Gastrocnemius medialis (tissue), 4 donors: ENCODE measurements around the gene TERB1. TPM values are rescaled to one million over a fixed set of nuclear protein-coding genes. Genes with fewer than 3 reads are reported as not detected.

Source experiments
- ATAC-seq, 2 donors: fragments of 150-250 bp; one replicate each; pipeline ENCODE4 v1.9.1; 2016
- DNase-seq, 2 donors: peaks; one replicate each; pipeline ENCODE4 v3.0.0-alpha.2; 2019
- H3K27ac ChIP-seq, 4 donors: fragments of 200-600 bp; sonication (generic); 1 replicate in 1 of 4; 2 replicates in 3 of 4; pipeline ENCODE4 v1.5.1; 2016 to 2018; ENCODE audit warnings: mild to moderate bottlenecking in 2 of 4, moderate library complexity in 1 of 4
- H3K27me3 ChIP-seq, 3 donors: fragments of 200-600 bp; sonication (generic) in 2 of 3; 1 replicate in 1 of 3; 2 replicates in 2 of 3; pipeline versions ENCODE4 v1.5.1 to v1.6.0; 2016 to 2019; ENCODE audit warnings: mild to moderate bottlenecking in 1 of 3, moderate library complexity in 1 of 3
- H3K36me3 ChIP-seq, 2 donors: fragments of 200-600 bp; sonication (generic) in 1 of 2; one replicate each; pipeline ENCODE4 v1.5.1; 2017 to 2018
- H3K4me1 ChIP-seq, 2 donors: fragments of 200-600 bp; sonication (generic) in 1 of 2; one replicate each; pipeline ENCODE4 v1.5.1; 2016 to 2017; ENCODE audit warnings: mild to moderate bottlenecking in 2 of 2
- H3K4me3 ChIP-seq, 4 donors: fragments of 200-600 bp; sonication (generic) in 3 of 4; 1 replicate in 1 of 4; 2 replicates in 3 of 4; pipeline ENCODE4 v1.5.1; 2016 to 2019; ENCODE audit warnings: mild to moderate bottlenecking in 2 of 4
- H3K9me3 ChIP-seq, 3 donors: fragments of 200-600 bp; sonication (generic) in 2 of 3; 1 replicate in 1 of 3; 2 replicates in 2 of 3; pipeline ENCODE4 v1.5.1; 2016 to 2019
- CTCF ChIP-seq, 5 experiments: fragments of 450-650 bp in 3 of 5; fragments of 200-600 bp in 2 of 5; sonication (generic) in 2 of 5; IDR thresholded peaks in 4 of 5; conservative IDR thresholded peaks in 1 of 5; 1 replicate in 4 of 5; 2 replicates in 1 of 5; pipeline ENCODE4 v1.5.1; 2016 to 2019; ENCODE audit warnings: antibody characterized with exemption in 5 of 5, mild to moderate bottlenecking in 3 of 5, moderate library complexity in 3 of 5
- POLR2A ChIP-seq, 2 donors: fragments of 450-650 bp; IDR thresholded peaks; one replicate each; pipeline ENCODE4 v1.6.1; 2017; ENCODE audit warnings: antibody characterized with exemption in 2 of 2, mild to moderate bottlenecking in 2 of 2, moderate library complexity in 2 of 2
- in situ Hi-C, 4 donors: fragments of 200-750 bp; cut with MboI; loops; one replicate each; pipeline versions ENCODE4 v1.15.0 to v1.8.0; 2017; ENCODE audit warnings: low sequenced_read_pairs in 4 of 4
- intact Hi-C: fragments of 100-400 bp; cut with DNase I; formaldehyde crosslinking; loops from one replicate; pipeline ENCODE4 v1.15.1; 2023; ENCODE audit warnings: low total_unique reads
- total RNA-seq, 4 donors: library from RNA; depleted of rRNA; stranded (reverse); fragments of >200 nt; gene quantifications; one replicate each; pipeline versions ENCODE4 v1.1.0 to v1.2.3, GENCODE V29; 2016

Gene TERB1
- total RNA-seq, 4 donors from 2014 or later, result not detected

- H3K4me1 ChIP-seq, result peaks cover 0 to 6% of the 10 kb centered on the region in 2 donors
Observed at GRCh38 chr16:66845080-66845410, 43.7 kb upstream of the TERB1 start.

GRCh38 chr16:66844342-66845079 lies 43.1 kb upstream of the TERB1 start, which contains the start of gene CA7:
CA7 (plus strand) TSS chr16:66844414; CDS start chr16:66844488, 74 bp downstream.
- Histone ChIP-seq H3K9me3 (no peaks in the 10 kb centered on the region), H3K27ac (no peak within 1 kb of the TSS), H3K36me3 (no peaks in the 10 kb centered on the region), H3K4me3 (peak within 1 kb of the TSS; percentile 30 to 63 (median 54)), H3K27me3 (peaks cover 25 to 30% (median 26%) of the 10 kb centered on the region in 3 donors), H3K4me1 (peaks cover 0 to 6% of the 10 kb centered on the region in 2 donors)
- in situ Hi-C loops, result no loop called here
- DNase-seq, result no peak
- no peak for TF ChIP-seq POLR2A (IDR thresholded peaks at IDR 0.05)
- no peak for TF ChIP-seq CTCF (IDR thresholded peaks at IDR 0.05 in 4 of 5, conservative IDR thresholded peaks at IDR 0.05 in 1 of 5)
- intact Hi-C loops, result no loop called here
- peak in 1 of 2 donors; percentile 22 for ATAC-seq

More at GRCh38 chr16:66845080-66845410, 43.7 kb upstream of the TERB1 start:
- no peak for DNase-seq
- ATAC-seq, result no peak
- intact Hi-C loops (no loop called here), in situ Hi-C loops (no loop called here)
- no peak for TF ChIP-seq POLR2A (IDR thresholded peaks at IDR 0.05)
- no peak for TF ChIP-seq CTCF (IDR thresholded peaks at IDR 0.05 in 4 of 5, conservative IDR thresholded peaks at IDR 0.05 in 1 of 5)
- peak overlapping the region in 3 of 4 donors; percentile 48 to 63 (median 60) for H3K4me3 ChIP-seq
- H3K36me3 ChIP-seq, result no peaks in the 10 kb centered on the region
- no peaks in the 10 kb centered on the region for H3K9me3 ChIP-seq
- H3K27ac ChIP-seq, result no peak overlapping the region
- H3K27me3 ChIP-seq, result peaks cover 25 to 30% (median 26%) of the 10 kb centered on the region in 3 donors

GRCh38 chr16:66844009-66844341 lies 42.6 kb upstream of the TERB1 start:
- no peak for TF ChIP-seq POLR2A (IDR thresholded peaks at IDR 0.05)
- no peak for TF ChIP-seq CTCF (IDR thresholded peaks at IDR 0.05 in 4 of 5, conservative IDR thresholded peaks at IDR 0.05 in 1 of 5)
- in situ Hi-C loops (no loop called here), intact Hi-C loops (no loop called here)
- Histone ChIP-seq H3K36me3 (no peaks in the 10 kb centered on the region), H3K27me3 (peaks cover 25 to 30% (median 26%) of the 10 kb centered on the region in 3 donors), H3K4me1 (peaks cover 0 to 6% of the 10 kb centered on the region in 2 donors), H3K27ac (no peak overlapping the region), H3K9me3 (no peaks in the 10 kb centered on the region), H3K4me3 (peak overlapping the region; percentile 30 to 63 (median 54))
- no peak for ATAC-seq
- no peak for DNase-seq

- TF ChIP-seq CTCF (IDR thresholded peaks at IDR 0.05 in 4 of 5, conservative IDR thresholded peaks at IDR 0.05 in 1 of 5), result no peak
- no peak for TF ChIP-seq POLR2A (IDR thresholded peaks at IDR 0.05)
- peaks cover 0 to 6% of the 10 kb centered on the region in 2 donors for H3K4me1 ChIP-seq
- no peak for ATAC-seq
- no peak for DNase-seq
- peaks cover 25 to 30% (median 26%) of the 10 kb centered on the region in 3 donors for H3K27me3 ChIP-seq
- no peaks in the 10 kb centered on the region for H3K9me3 ChIP-seq
- no peaks in the 10 kb centered on the region for H3K36me3 ChIP-seq
- in situ Hi-C loops (no loop called here), intact Hi-C loops (no loop called here)
- no peak overlapping the region for H3K4me3 ChIP-seq
- no peak overlapping the region for H3K27ac ChIP-seq
Observed at GRCh38 chr16:66843191-66843590, 41.8 kb upstream of the TERB1 start.
